GM19438 (cell line): ENCODE data around the gene FLT4.

Experiments
- ATAC-seq: cut with Tn5 transposase; IDR thresholded peaks from one replicate; pipeline ENCODE4 v1.9.1; 2021; ENCODE audit warnings: low read depth; ENCODE audit not compliant: unreplicated experiment

FLT4 gene

GRCh38 chr5:180595046-180595379, 54.4 kb downstream of the FLT4 start:
- ATAC-seq = no peak

GRCh38 chr5:180594311-180595045, 54.9 kb downstream of the FLT4 start:
- no peak for ATAC-seq

GRCh38 chr5:180593446-180594206, 55.8 kb downstream of the FLT4 start:
- ATAC-seq = no peak

GRCh38 chr5:180592176-180592575, 57.2 kb downstream of the FLT4 start:
- ATAC-seq = no peak

- no peak for ATAC-seq
Measured at GRCh38 chr5:180591311-180591887, 58.0 kb downstream of the FLT4 start, which contains the start of gene SCGB3A1. Gene SCGB3A1 (minus strand): TSS chr5:180591499. CDS start chr5:180591462, 37 bp downstream.

- ATAC-seq = no peak
Measured at GRCh38 chr5:180590543-180591310, 58.7 kb downstream of the FLT4 start.

- no peak for ATAC-seq
Measured at GRCh38 chr5:180589771-180590542, 59.4 kb downstream of the FLT4 start.

- no peak for ATAC-seq
Measured at GRCh38 chr5:180586870-180587269, 62.5 kb downstream of the FLT4 start.

GRCh38 chr5:180586204-180586603, 63.2 kb downstream of the FLT4 start:
- no peak for ATAC-seq

GRCh38 chr5:180583738-180584137, 65.7 kb downstream of the FLT4 start:
- ATAC-seq = no peak

- ATAC-seq = no peak
Measured at GRCh38 chr5:180580681-180581080, 68.7 kb downstream of the FLT4 start.

GRCh38 chr5:180575571-180575970, 73.8 kb downstream of the FLT4 start:
- no peak for ATAC-seq

- no peak for ATAC-seq
Measured at GRCh38 chr5:180568914-180569313, 80.5 kb downstream of the FLT4 start.

GRCh38 chr5:180563994-180564393, 85.4 kb downstream of the FLT4 start:
- no peak for ATAC-seq

- no peak for ATAC-seq
Measured at GRCh38 chr5:180558232-180558631, 91.2 kb downstream of the FLT4 start.

GRCh38 chr5:180557217-180557809, 92.1 kb downstream of the FLT4 start:
- no peak for ATAC-seq

- ATAC-seq = no peak
Measured at GRCh38 chr5:180555168-180555921, 94.1 kb downstream of the FLT4 start.

GRCh38 chr5:180553530-180553929, 95.9 kb downstream of the FLT4 start:
- no peak for ATAC-seq
